Osteocyte (in vitro differentiated cells): ENCODE measurements around the gene MICB. TPM values are rescaled to one million over a fixed set of nuclear protein-coding genes. Genes with fewer than 3 reads are reported as not detected.

Experiments
- DNase-seq: peaks from one replicate; pipeline ENCODE4 v3.0.0; 2021; ENCODE audit warnings: mixed read lengths; ENCODE audit not compliant: unreplicated experiment; ENCODE audit errors: extremely low spot score
- H3K27ac Mint-ChIP-seq: one replicate; pipeline ENCODE4 v1.8.0; 2021; ENCODE audit warnings: mild to moderate bottlenecking, mixed read lengths; ENCODE audit not compliant: unreplicated experiment
- H3K27me3 Mint-ChIP-seq: one replicate; pipeline ENCODE4 v1.8.0; 2021; ENCODE audit warnings: mixed read lengths; ENCODE audit not compliant: unreplicated experiment
- H3K36me3 Mint-ChIP-seq: one replicate; pipeline ENCODE4 v1.8.0; 2021; ENCODE audit warnings: mixed read lengths; ENCODE audit not compliant: unreplicated experiment
- H3K4me1 Mint-ChIP-seq: one replicate; pipeline ENCODE4 v1.8.0; 2021; ENCODE audit warnings: mixed read lengths; ENCODE audit not compliant: unreplicated experiment
- H3K4me3 Mint-ChIP-seq: one replicate; pipeline ENCODE4 v1.8.0; 2021; ENCODE audit warnings: mild to moderate bottlenecking, moderate library complexity, mixed read lengths; ENCODE audit not compliant: unreplicated experiment
- H3K9me3 Mint-ChIP-seq: one replicate; pipeline ENCODE4 v1.8.0; 2021; ENCODE audit warnings: mixed read lengths; ENCODE audit not compliant: unreplicated experiment
- CTCF ChIP-seq: fragments of 200-600 bp; sonication (generic); IDR thresholded peaks from 2 replicates; pipeline ENCODE4 v1.5.0; 2021; ENCODE audit warnings: antibody characterized with exemption, mild to moderate bottlenecking, moderate library complexity
- total RNA-seq: library from RNA; stranded (reverse); gene quantifications from 2 replicates; pipeline ENCODE4 v1.2.1, GENCODE V29; 2021

The MICB gene
- total RNA-seq, 1 donor from 2014 or later: 12.1 TPM

DNA sequence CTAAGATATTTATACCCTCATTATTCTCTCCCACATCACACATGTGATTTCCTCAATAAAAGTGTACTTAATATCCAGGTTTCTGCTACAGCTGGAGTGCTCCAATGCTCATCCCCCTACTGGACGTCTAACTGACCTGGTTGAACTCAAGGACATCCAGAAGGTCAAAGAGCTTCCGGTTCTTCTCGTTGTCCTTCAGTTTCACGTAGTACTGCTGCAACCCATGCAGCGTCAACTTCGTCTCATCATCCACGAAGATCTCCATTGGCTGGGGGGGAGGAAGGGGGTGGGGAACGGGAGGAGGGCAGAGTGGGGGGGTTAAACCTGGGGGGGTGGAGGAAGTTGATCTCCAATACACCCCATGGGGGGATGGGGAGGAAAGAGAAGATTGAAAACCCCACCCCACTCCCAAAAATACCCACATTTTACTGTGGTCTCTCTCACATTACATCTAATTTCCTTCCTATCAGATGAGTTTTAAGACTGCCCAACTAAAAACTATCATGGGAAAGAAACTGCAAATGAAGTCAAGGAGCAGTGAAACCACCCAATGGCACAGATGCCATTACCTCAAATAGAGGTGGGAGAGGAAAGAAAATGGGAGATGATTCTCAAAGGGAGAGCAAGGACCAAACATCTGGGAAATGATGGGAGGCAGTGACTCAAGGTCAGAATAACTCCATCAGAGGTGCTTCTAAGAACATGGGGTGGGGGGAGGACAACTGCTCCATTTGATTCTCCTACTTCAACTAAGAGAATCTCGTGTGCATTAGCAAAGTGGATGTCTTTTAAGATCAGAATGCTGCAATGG is 34.9 kb downstream of the MICB start:
- peaks cover 62% of the 10 kb centered on the region for H3K36me3 Mint-ChIP-seq
- no peaks in the 10 kb centered on the region for H3K27me3 Mint-ChIP-seq
- no peak overlapping the region for H3K27ac Mint-ChIP-seq
- TF ChIP-seq CTCF: no peak
- DNase-seq: no peak
- no peaks in the 10 kb centered on the region for H3K9me3 Mint-ChIP-seq
- no peak overlapping the region for H3K4me3 Mint-ChIP-seq
- H3K4me1 Mint-ChIP-seq: peaks cover 3% of the 10 kb centered on the region

GRCh38 chr6:31533455-31533841 is 35.5 kb downstream of the MICB start:
- Mint-ChIP-seq H3K4me1 (peaks cover 6% of the 10 kb centered on the region), H3K36me3 (peaks cover 65% of the 10 kb centered on the region), H3K27me3 (no peaks in the 10 kb centered on the region), H3K9me3 (no peaks in the 10 kb centered on the region), H3K4me3 (no peak overlapping the region), H3K27ac (no peak overlapping the region)
- TF ChIP-seq CTCF: no peak
- no peak for DNase-seq

GRCh38 chr6:31534011-31534410 is 36.1 kb downstream of the MICB start:
- H3K4me3 Mint-ChIP-seq: no peak overlapping the region
- H3K4me1 Mint-ChIP-seq: peaks cover 12% of the 10 kb centered on the region
- H3K9me3 Mint-ChIP-seq: no peaks in the 10 kb centered on the region
- TF ChIP-seq CTCF: no peak
- DNase-seq: no peak
- peaks cover 70% of the 10 kb centered on the region for H3K36me3 Mint-ChIP-seq
- H3K27me3 Mint-ChIP-seq: no peaks in the 10 kb centered on the region
- H3K27ac Mint-ChIP-seq: no peak overlapping the region

- Mint-ChIP-seq H3K27ac (no peak overlapping the region), H3K9me3 (no peaks in the 10 kb centered on the region)
- no peak for TF ChIP-seq CTCF
Observed at GRCh38 chr6:31534521-31535040, 36.6 kb downstream of the MICB start.

GRCh38 chr6:31535538-31536324 is 37.8 kb downstream of the MICB start:
- peaks cover 78% of the 10 kb centered on the region for H3K36me3 Mint-ChIP-seq
- H3K27me3 Mint-ChIP-seq: no peaks in the 10 kb centered on the region
- DNase-seq: no peak
- no peak for TF ChIP-seq CTCF
- H3K27ac Mint-ChIP-seq: no peak overlapping the region
- no peaks in the 10 kb centered on the region for H3K9me3 Mint-ChIP-seq
- no peak overlapping the region for H3K4me3 Mint-ChIP-seq
- peaks cover 27% of the 10 kb centered on the region for H3K4me1 Mint-ChIP-seq

More at GRCh38 chr6:31534521-31535040, 36.6 kb downstream of the MICB start:
- H3K36me3 Mint-ChIP-seq: peaks cover 76% of the 10 kb centered on the region
- H3K4me3 Mint-ChIP-seq: no peak overlapping the region
- H3K4me1 Mint-ChIP-seq: peaks cover 17% of the 10 kb centered on the region
- no peak for DNase-seq
- H3K27me3 Mint-ChIP-seq: no peaks in the 10 kb centered on the region
